NCI-H82 (cell line): ENCODE results near the gene APRT.
"Not testable (repeated sequence)": the region's sequence is repeated elsewhere in the genome, so short reads cannot be mapped to it uniquely, and the experiment has no call there.

Experiments
- DNase-seq: peaks from one replicate; lab custom pipeline; 2025; lab: John Stamatoyannopoulos, UW

Gene APRT

DNA sequence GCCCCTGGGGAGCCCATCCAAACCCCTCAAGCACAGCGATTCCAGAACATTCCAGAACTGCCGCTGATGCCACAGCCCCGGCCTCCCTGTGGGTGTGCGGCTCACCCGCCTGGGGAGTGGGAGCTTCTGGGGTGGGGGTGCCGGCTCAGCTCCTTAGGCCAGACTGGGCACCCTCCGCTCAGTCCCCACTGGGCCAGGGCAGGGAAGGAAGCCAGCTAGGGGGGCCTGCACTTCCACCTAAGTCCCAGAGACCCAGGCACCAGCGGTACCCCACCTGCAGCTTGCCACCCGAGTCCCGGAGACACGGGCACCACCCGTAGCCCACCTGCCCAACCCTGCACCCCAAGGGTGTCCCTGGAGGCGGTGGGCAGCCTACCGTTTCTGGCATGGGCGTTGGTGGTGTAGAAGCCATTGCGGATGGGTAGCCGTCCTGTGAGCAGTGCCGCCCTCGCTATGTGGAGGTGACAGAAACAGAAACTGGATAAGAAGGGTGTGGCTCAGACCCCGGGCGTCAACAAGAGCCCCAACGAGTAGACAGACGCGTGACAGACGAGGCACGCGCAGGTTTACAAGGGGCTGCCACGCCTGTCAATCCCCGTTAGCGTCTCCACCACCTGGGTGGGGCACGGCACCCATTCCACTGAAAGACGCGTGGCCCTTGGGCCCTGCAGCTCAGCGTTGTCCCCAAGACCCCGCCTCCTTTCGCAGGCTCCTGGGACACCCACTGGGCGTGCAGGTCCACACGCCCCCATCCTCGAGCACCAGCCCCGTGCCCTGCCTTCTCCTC, 30.0 kb upstream of the APRT start:
- no peak for DNase-seq

DNA sequence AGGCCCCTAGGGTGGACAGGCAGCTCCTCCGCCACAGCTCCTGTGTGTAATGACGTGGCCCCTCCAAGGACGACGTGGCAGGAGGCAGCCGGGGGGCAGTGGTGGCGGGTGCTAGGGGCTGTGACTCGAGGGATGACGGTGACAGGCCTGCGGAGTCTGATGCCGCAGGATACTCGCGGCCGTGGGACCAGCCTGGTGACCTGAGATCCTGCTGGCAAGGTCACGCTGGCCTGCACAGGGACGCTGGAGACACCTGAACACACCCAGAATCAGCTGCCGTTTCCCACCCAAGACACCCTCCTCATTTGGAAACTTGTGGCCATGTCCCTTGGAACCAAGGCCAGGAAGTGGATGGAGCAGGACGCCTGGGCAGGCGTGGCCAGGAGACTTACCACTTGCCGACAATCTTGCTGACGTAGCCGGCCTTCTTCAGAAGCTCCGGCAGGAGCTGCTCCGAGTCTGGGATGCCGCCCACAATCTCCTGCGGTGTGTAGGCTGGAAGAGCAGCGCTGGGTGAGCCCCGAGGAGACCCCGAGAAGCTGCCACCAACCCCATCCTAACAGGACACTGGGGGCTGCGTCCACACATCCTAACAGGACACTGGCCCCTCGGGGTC, 29.0 kb upstream of the APRT start:
- no peak for DNase-seq

DNA sequence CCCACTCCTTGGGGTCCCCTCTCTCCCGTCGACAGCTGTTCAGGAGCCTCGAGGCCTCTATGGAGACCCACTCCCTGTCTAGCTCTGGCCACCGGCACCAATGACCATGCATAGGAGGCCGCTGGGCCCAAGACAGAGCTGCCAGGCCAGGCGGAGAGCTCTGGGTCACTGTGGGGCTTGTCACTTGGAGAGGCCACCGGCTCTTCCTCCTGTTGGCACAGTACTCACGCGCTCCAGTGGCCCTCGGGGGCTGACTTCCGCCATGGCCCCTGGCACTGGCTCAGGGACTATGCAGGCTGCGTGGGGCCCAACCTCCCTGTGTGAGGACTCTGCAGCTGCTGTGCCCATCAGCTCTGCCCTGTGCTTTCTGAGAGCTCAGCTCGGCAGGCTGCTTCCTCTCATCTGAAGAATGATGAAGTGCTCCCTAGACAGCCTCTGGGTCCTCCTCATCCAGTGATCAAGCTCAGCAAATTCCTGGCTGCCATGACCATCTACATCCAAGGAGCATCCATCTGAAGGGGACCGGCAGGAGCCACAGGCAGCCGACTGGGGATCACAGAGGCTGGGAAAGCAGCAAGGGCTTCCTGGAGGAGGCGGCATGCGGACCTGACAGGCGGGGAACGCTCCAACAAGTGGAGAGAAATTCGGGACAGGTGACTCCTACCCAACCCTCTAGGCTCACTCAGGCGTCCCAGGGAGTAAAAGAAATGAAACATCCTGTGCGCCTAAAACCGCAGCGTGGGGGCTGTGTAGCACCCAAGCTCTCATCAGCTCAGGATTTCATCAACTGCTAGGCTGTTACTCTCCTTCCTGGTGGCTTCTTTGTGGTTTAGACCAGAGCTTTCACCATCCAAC, 28.2 kb upstream of the APRT start:
- DNase-seq = no peak

DNA sequence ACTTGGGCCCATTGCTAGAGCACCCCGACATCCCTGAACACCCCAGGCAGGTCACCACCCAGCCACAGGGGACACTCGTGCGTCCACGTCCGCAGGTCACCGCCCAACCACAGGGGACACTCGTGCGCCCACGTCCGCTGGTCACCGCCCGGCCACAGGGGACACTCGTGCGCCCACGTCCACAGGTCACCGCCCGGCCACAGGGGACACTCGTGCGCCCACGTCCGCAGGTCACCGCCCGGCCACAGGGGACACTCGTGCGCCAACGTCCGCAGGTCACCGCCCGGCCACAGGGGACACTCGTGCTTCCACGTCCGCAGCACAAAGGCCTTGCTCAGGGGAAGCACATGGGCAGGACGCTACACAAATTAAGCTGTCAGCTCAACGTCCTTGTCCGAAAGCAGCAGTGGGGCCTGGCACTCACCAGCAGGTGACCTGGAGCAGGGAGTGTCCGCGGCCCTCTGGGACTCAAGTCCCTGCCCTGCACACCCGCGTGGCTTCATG, 27.4 kb upstream of the APRT start:
- no peak for DNase-seq

DNA sequence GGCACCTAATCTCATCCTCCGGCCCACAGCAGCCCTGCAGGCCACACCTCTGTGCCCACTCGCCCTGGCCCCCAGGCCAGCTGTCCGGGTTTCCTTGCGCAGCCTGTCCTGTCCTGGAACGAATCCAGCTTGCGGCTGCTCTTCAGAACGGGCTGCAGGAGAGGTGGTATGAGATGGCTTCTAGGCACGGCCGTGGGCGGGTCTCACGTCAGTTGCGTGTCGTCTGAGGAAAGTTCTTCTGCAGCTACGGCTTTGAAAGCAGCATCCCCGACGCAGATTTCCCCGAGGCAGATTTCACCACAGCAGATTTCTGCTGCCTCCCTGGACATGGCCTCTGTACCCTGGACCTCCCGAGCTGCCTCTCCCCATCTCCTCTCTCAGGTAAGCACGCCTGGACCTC, 26.8 kb upstream of the APRT start:
- no peak for DNase-seq

DNA sequence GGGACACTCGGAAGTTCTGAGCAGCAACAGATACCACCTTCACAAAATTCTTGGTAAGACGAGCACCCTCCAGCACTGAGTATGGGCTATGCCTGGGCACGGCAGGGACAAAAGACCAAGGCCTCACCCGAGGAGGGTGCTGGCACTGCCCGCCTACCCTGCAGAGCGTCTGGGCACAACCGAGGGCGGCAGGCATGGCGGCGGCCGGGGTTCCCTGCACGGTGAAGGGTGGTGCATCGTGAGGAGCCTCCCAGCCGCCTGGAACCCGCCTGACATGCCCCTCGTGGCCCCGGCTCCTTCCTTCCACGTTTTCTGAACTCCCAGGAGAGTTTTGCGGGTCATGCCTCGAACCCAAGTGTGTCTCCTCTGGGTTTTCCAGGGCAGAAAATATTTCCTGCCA, 26.1 kb upstream of the APRT start:
- DNase-seq = no peak

DNA sequence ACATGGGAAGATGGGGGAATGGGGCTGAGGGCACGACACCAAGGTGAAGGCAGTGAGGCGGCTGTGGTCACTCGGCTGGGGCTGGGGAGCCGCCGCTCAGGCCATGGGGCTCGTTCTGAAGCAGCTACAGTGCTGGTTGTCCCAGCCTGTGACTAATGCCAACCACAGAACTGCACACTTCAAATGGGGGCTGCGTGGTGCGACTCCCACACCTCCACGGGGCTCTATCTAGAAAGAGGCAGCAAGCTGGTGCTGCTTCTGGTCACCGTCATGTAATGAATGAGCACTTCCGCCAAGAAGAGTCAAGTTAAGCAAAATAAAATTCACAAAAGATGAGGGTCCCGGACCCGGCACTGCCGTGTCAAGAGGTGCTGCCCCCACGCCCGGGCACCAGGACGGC, 25.1 kb upstream of the APRT start:
- no peak for DNase-seq

DNA sequence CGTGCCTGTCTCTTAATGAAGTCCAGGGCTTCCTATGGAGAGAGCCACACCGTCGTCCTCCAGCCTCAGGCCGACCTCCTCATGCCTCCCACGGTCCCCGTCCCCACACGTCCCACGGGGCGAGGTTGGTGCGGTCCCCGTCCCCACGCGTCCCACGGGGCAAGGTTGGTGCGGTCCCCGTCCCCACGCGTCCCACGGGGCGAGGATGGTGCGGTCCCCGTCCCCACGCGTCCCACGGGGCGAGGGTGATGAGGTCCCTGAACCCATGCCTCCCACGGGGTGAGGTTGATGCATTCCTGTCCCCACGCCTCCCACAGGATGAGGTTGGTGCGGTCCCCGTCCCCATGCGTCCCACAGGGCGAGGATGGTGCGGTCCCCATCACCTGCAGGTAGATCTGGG, 24.1 kb upstream of the APRT start:
- DNase-seq = no peak

DNA sequence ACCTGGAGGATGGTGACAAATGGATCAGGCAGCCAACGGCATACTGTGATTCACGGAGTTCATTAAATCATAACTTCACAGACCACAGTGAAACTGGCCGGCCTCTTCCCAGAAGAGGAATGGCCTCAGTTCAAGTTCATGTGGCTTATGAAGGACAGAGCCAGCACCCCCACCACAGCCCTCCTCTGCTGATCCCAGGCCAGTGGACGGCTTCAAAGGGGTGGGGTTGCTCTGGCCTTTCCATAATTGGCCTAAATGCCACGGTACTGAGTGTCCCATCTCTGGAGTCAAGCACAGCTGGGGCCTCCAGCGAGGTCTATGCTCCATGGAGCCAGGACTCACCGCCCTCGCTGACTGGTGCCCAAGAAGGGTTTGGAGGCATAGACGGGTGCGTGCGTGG, 23.7 kb upstream of the APRT start:
- DNase-seq = no peak

DNA sequence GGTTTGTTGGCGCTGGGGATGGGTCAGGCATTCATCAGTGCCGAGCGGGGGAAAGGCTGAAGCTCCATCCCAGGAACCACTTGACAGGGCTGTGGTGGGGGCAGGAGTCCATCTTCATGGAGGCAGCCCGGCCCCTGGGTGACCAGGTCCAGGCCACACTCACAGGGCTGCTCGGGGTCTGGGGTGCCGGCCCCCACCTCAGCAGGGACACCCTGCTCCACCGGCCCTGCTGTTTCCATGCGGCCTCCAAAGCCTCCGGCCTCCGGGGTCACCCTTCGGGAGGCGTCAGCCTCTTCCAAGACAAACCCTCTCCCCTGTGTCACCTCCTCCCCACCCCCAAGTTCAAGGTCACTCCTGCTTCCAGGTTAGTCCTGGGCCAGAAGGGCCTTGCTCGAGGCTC, 22.9 kb upstream of the APRT start:
- no peak for DNase-seq

DNA sequence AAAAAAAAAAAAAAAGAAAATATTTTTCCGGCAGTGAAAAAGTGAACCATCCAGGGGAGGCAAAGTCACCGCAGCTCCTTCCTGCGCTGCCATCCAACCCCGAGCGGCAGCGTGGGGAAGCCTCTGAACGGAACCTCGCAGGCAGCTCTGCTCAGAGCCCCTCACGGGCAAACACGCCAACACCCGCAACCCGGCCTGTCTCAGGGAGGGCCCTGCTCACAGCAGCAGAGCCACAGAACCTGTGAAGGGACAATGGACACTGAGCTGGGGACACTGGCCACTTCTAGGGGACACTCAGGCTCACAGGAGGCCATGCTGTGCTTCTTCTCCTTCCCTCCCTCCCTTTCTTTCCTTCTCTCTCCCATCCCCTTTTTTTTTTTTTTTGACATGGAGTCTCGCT, 21.4 kb upstream of the APRT start:
- DNase-seq = no peak

DNA sequence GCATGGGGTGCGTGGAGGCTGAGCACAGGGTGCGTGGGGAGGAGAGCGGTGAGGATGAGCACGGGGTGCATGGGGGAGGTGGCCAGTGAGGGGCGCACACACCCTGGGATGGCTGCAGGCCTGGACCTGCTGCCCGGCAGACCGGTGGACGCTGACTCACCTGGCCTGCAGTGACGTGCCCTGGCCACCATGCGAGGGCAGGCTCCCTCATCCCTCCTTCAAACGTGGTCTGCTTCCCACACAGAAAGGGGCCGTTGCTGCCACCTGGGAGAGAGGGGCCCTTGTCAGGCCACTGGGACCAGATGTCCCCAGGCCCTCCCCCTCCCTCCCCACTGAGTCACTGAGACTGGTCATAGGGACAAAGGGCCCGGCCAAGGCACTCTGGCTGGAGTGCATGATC, 20.1 kb upstream of the APRT start:
- no peak for DNase-seq

DNA sequence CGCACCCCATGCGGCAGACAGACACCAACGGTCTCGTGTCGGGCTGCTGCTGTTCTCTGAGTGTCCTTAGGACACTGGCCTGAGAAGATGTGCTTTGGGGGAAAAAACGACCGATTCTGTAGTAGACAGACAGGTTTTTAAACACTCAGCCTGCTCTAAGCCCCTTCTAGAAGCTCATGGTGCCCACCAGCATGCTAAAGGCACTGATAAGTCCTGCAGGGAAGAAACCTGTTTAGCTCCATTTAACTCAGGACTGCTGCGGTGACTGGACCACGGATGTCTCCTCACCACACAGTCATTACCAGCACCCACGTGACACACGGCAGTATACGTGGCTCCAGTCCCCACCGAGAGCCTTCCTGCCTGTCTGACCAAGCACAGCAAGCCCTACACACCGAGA, 19.1 kb upstream of the APRT start:
- no peak for DNase-seq

DNA sequence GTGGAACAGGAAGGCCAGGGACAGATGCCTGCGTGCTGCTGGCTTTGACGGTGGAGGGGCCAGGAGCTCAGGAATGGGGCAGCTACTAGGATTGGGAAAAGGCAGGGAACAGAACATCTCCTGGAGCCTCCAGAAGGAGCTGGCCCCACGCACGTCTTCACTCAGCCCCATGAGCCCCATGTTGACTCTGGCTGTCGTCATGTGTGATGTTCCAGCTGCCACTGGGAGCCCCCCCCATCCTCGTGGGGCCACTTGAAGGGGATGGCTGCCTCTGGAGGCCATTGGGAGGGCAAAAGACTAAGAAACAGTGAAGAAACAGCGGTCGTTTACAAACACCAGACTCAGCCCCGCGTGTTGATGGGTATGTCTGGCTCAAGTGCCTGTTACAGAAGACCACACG, 18.5 kb upstream of the APRT start:
- no peak for DNase-seq

DNA sequence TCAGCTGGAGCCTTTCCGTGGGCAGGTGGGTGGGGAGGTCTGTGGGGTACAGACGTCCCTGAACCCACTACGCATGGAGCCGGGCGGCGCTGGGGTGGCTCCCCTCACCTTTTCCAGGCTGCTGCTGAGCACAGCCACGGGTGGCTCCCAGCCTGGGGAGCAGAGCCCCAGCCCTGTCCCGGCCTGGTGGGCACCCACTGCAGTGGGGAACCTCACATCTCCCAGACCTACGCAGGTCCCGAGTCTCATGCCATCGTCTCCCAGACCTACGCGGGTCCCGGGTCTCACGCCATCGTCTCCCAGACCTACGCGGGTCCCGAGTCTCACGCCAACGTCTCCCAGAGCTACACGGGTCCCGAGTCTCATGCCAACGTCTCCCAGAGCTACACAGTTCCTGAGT, 17.0 kb upstream of the APRT start:
- DNase-seq = no peak

DNA sequence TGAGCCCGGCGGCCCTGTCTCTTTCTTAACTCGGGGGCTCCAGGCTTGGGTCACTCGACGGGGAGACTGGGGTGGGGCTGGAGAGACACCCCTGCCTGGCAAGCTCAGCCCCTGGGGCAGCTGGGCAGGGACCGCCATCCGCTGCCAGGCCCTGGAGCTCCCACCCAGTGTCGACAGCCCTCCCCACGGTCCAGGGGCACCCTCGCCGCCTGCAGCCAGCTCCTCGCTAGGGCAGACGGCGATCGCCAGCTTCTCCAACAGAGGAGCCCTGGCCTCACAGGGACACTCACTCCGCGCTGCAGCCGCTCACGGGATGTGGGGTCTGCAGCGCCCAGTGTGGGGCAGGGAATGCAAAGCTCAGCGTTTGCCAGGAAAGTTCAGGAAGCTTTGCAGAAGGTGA, 16.0 kb upstream of the APRT start:
- no peak for DNase-seq

DNA sequence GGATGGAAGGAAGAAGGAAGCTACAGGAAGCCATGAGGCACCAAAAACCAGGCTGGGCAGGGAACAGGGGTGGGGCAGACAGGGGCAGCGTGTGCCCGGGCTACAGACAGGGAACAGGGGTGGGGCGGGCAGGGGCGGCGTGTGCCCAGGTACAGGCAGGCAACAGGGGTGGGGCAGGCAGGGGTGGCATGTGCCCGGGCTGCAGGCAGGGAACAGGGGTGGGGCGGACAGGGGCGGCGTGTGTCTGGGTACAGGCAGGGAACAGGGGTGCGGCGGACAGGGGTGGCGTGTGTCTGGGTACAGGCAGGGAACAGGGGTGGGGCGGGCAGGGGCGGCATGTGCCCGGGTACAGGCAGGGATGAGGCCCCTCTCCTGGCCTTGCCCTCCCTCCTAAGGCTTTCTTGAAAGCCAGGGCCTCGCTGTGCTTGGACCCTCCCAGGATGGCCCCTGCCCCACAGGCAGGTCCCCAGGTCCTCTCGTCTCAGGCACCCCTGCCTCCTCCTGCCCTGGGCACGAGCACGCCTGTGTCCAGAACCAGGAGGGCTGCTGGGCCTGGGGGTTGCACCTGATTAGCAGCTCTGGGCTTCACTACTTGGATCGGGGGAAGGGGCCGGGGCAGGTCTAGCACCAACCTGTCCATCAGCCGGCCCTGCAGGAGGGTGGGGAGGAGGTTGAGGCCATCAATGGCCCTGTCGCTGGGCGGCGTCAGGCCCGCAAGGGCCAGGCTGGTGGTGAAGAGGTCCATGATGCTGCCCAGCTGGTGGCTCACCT, 14.5 kb upstream of the APRT start:
- no peak for DNase-seq

DNA sequence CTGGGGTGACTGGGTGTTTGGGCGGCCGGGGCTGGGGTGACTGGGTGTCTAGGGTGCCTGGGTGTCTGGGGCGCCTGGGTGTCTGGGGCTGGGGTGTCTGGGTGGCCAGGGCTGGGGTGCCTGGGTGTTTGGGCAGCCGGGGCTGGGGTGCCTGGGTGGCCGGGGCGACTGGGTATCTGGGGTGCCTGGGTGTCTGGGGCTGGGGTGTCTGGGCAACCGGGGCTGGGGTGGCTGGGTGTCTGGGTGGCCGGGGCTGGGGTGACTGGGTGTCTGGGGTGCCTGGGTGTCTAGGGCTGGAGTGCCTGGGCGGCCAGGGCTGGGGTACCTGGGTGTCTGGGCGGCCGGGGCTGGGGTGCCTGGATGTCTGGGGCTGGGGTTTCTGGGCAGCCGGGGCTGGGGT, 13.4 kb upstream of the APRT start:
- no peak for DNase-seq

DNA sequence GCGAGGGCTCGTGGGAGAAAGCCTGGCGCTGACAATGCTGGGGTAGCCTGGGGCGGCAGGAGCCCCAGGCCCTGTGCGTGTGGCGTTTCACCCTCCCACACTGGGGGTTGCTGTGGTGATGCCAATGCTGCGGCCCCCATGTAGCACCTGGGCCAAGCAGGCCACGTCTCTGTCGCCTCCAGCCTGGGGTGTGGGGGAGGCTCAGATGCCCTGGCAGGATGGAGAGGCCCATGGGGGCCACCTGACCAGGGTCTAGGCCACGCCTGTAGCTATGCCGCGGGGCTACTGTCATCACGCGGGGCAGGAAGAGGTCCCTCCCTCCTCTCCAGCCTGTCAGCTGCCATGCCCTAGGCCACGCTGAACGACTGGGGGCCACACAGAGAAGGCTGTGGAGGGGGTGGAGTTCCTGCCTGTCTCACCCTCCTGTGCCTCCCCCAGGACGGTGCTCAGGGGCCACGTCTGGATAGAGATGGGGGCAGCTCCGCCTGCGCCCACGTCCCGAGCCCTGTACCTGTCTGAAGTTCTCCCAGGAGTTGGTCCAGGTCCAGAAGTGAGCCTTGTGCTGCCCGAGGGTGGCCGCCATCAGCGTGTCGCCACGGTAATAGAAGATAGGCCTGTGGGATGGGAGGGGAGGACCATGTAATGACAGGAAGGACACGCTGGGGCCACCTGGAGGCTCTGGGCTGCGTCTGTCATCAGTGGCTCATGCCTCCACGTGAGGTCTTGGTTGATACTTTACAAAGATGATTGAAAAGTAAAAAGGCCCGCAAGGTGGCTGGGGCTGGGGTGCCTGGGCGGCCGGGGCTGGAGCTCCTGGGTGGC, 12.7 kb upstream of the APRT start:
- DNase-seq = no peak

DNA sequence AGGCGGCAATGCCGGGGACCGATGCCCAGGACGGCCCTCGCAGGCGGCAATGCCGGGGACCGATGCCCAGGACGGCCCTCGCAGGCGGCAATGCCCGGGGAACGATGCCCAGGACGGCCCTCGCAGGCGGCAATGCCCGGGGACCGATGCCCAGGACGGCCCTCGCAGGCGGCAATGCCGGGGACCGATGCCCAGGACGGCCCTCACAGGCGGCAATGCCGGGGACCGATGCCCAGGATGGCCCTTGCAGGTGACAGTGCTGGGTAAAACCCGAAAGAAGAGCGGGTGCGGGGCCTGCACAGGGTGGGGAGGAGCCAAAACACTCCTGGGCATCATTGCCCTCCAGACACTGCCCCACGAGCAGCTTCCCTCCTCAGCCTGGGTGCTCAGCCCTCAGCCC, 11.9 kb upstream of the APRT start:
- DNase-seq = not testable (repeated sequence)
